GM21526 (cell line): ENCODE measurements around the gene SOD1.
"Not testable (repeated sequence)": the region's sequence is repeated elsewhere in the genome, so short reads cannot be mapped to it uniquely, and the experiment has no call there.

Source experiments
- ATAC-seq: cut with Tn5 transposase; IDR thresholded peaks from one replicate; pipeline ENCODE4 v1.9.1; 2021; ENCODE audit warnings: moderate library complexity; ENCODE audit not compliant: unreplicated experiment, low FRiP score

SOD1 gene

DNA sequence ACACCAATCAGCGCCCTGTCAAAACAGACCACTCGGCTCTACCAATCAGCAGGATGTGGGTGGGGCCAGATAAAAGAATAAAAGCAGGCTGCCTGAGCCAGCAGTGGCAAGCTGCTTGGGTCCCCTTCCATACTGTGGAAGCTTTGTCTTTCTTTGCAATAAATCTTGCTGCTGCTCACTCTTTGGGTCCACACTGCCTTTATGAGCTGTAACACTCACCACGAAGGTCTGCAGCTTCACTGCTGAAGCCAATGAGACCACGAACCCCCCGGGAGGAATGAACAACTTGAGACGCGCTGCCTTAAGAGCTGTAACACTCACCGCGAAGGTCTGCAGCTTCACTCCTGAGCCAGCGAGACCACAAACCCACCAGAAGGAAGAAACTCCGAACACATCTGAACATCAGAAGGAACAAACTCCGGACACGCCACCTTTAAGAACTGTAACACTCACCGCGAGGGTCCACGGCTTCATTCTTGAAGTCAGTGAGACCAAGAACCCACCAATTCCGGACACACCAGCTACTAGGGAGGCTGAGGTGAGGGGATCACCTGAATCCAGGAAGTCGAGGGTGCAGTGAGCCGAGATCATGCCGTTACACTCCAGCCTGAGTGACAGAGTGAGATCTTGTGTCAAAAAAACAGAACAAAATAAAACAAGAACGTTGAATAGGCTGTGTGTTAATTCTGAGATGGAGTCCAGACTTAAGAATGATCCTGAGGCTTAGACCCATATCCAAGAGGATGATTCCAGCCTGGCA is 4.5 kb upstream of the SOD1 start:
- not testable (repeated sequence) for ATAC-seq

DNA sequence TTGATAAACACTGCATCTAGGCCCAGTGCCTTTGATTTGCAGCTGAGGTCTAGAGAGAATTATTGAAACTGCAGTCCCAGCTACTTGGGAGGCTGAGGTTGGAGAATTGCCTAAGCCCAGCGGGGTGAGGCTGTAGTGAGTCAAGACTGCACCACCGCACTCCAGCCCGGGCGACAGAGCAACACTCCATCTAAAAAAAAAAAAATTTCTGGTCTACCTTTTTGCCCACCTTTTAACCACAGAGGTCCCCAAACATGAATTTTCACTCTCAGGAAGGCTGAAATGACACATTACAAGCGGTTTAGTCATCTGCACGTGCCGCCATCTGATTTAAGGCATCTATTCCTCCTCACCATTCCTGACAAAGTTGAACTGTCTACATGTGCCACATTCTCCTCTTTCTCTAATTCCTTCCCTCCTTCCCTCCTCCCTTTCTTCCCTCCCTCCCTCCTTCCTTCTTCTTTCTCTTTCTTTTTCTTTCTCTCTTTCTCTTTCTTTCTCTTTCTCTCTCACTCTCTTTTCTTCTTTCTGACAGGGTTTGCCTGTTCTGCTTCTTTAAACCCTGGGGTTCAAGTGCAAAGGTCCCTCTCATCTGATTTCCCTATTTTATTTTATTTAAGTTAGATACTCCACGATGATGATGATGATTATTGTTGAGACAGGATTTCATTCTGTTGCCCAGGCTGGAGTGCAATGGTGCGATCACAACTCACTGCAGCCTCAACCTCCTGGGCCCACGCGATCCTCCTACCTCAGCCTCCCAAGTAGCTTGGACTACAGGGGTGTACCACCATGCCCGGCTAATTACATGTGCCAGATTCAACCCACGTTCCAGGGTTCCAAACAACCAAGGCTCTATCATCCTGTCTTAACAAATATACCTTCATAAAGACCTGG is 3.0 kb upstream of the SOD1 start:
- ATAC-seq = no peak

GRCh38 chr21:31658053-31658452 is 1.4 kb upstream of the SOD1 start:
- no peak for ATAC-seq

DNA sequence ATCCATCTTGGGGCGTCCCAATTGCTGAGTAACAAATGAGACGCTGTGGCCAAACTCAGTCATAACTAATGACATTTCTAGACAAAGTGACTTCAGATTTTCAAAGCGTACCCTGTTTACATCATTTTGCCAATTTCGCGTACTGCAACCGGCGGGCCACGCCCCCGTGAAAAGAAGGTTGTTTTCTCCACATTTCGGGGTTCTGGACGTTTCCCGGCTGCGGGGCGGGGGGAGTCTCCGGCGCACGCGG is 282 bp upstream of the SOD1 start:
- no peak for ATAC-seq

GRCh38 chr21:31660259-31660565 is 719 bp downstream of the SOD1 start:
- peak; percentile 35 for ATAC-seq

GRCh38 chr21:31660591-31660990 is 1.1 kb downstream of the SOD1 start:
- ATAC-seq = no peak

- no peak for ATAC-seq
These were observed 4.2 kb downstream of the SOD1 start for GRCh38 chr21:31663584-31664249.

- ATAC-seq = no peak
These were observed 5.9 kb downstream of the SOD1 start for GRCh38 chr21:31665397-31665796.

DNA sequence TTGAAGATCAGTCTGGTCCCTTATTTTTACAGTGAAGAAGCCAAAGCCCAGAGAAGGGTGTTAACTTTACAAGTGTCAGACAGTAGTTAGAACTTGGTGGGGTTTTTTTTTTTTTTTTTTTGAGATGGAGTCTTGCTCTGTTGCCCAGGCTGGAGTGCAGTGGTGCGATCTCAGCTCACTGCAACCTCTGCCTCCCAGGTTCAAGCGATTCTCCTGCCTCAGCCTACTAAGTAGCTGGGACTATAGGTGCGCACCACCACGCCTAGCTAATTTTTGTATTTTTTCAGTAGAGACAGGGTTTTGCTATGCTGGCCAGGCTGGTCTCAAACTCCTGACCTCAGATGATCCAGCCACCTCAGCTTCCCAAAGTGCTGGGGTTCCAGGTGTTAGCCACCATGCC is 6.4 kb downstream of the SOD1 start:
- not testable (repeated sequence) for ATAC-seq

- ATAC-seq = no peak
These were observed 7.0 kb downstream of the SOD1 start for GRCh38 chr21:31666445-31667010.

DNA sequence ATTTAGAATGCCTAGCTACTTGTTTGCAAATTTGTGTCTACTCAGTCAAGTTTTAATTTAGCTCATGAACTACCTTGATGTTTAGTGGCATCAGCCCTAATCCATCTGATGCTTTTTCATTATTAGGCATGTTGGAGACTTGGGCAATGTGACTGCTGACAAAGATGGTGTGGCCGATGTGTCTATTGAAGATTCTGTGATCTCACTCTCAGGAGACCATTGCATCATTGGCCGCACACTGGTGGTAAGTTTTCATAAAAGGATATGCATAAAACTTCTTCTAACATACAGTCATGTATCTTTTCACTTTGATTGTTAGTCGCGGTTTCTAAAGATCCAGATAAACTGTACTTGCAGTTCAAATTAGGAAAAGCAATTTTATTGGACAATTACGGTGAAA is 7.6 kb downstream of the SOD1 start:
- ATAC-seq = no peak

- no peak for ATAC-seq
These were observed 8.1 kb downstream of the SOD1 start for GRCh38 chr21:31667639-31668038.

DNA sequence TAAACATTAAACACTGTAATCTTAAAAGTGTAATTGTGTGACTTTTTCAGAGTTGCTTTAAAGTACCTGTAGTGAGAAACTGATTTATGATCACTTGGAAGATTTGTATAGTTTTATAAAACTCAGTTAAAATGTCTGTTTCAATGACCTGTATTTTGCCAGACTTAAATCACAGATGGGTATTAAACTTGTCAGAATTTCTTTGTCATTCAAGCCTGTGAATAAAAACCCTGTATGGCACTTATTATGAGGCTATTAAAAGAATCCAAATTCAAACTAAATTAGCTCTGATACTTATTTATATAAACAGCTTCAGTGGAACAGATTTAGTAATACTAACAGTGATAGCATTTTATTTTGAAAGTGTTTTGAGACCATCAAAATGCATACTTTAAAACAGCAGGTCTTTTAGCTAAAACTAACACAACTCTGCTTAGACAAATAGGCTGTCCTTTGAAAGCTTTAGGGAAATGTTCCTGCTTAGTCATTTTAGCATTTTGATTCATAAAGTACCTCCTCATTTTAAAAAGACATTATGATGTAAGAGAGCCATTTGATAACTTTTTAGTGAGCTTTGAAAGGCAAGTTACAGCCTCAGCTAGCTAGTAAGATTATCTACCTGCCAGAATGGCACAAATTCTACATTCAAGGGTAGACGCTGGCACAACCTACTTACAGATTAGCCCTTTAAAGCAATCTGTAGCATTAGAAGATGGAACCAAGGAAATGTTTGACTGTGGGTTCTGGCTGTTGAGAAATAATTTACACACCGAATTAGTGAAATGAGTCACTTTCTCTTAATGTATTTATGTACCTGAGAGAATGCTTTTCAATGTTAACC is 9.4 kb downstream of the SOD1 start:
- ATAC-seq = no peak

DNA sequence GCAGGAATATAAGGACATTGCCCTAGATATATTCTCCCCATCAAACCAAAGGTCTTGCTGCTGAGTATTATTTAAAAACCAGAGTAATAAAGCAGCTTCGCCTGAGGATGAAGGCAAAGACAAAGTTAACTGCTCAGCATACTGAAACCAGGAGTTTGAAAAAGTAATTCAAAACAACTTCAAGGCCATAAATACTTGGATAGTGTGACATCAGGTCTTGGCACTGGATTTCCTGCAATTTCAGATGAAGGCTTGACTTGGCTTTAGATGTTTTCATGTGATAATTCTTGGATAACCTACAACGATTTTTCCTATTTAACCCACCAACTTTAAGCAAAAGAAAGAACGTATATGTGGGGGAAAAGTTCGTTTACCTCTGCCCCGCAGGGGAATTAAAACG is 10.6 kb downstream of the SOD1 start:
- no peak for ATAC-seq

DNA sequence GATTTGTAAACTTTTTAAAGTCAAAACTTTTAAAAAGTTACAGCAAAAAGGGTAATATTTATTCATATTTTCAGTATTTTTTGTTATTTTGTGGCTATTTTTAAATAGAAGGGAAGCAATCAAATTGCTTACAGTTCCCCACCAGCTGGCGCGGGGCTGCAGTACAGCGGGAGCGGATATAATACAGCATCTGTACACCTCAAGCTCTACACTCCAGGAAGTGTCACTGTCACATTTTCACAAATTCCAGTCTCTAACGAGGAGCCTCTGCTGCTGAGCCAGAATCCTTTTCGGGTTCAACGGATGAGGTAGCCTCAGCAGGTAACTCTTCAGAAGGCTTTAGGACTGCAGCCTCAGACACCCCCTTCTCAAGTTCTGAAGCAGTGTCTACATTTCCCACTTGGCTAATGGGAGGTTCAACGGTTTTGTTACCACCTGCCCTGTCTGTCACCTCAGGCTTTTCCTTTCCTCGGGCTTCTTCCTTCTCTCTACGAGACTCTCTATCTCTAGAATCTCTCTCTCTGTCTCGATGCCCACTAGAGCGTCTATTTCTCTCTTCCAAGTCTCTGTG is 11.7 kb downstream of the SOD1 start:
- no peak for ATAC-seq

DNA sequence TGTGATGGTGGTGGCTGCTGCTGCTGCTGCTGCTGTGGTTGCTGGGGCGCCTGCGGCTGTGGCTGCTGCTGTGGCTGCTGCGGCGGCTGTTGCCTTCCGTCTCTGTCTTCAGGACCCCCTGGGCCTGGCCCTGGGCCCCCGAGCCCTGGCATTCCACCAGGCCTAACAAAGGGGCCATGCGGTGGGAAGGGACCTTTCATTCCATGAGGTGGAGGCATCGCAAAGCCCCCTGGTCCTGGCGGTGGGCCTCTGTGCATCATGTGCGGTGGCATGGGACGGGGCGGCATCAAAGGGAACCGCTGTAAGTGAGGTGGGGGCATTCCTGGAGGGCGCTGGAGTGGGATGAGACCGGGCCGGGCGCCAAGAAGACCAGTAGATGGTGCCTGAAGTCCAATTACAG is 12.4 kb downstream of the SOD1 start:
- no peak for ATAC-seq

- no peak for ATAC-seq
These were observed 13.9 kb downstream of the SOD1 start for GRCh38 chr21:31673321-31673912.

GRCh38 chr21:31675318-31675717 is 15.8 kb downstream of the SOD1 start:
- ATAC-seq = no peak

- no peak for ATAC-seq
These were observed 16.5 kb downstream of the SOD1 start for GRCh38 chr21:31675960-31676359.

GRCh38 chr21:31677047-31677446 is 17.6 kb downstream of the SOD1 start:
- no peak for ATAC-seq
